K562 (cell line): ENCODE results near the gene PLAC1. TPM values are rescaled to one million over a fixed set of nuclear protein-coding genes. Genes with fewer than 3 reads are reported as not detected.

Source experiments
- ARID2 ChIP-seq: fragments of 450-650 bp; IDR thresholded peaks from 2 replicates; pipeline ENCODE4 v1.6.1; 2017; ENCODE audit warnings: antibody characterized with exemption, mild to moderate bottlenecking
- CSDE1 ChIP-seq, 2 experiments: fragments of 450-650 bp; IDR thresholded peaks; 2 replicates each; pipeline ENCODE4 v1.6.1; 2016; ENCODE audit warnings: mild to moderate bottlenecking in 1 of 2
- EWSR1 ChIP-seq: fragments of 450-650 bp; IDR thresholded peaks from 2 replicates; pipeline ENCODE4 v1.6.1; 2018; ENCODE audit warnings: borderline replicate concordance, mild to moderate bottlenecking, low read depth, moderate library complexity; ENCODE audit not compliant: partially characterized antibody
- ILK ChIP-seq: fragments of 450-650 bp; IDR thresholded peaks from 2 replicates; pipeline ENCODE4 v1.6.1; 2016; ENCODE audit warnings: missing genetic modification characterization, low read depth, mild to moderate bottlenecking, missing compliant biosample characterization, moderate library complexity, borderline replicate concordance
- POU5F1 ChIP-seq: fragments of 150-350 bp; IDR thresholded peaks from 2 replicates; pipeline ENCODE4 v1.6.1; 2014; ENCODE audit warnings: borderline replicate concordance, low read length, low read depth, mild to moderate bottlenecking; ENCODE audit not compliant: partially characterized antibody
- RAD21 ChIP-seq, 2 experiments: fragments of 250-450 bp in 1 of 2; fragments of 450-650 bp in 1 of 2; sonication (Bioruptor Pico) in 1 of 2; formaldehyde crosslinking in 1 of 2; IDR thresholded peaks in 1 of 2; conservative IDR thresholded peaks in 1 of 2; 2 replicates each; pipeline versions ENCODE4 v1.4.0 to v1.8.0; 2020 to 2022; ENCODE audit warnings: mild to moderate bottlenecking in 2 of 2, moderate library complexity in 1 of 2
- SMC3 ChIP-seq: conservative IDR thresholded peaks from 2 replicates; pipeline ENCODE4 v1.6.1; 2011; ENCODE audit warnings: low read depth, low read length, improper control_type of control experiment; ENCODE audit not compliant: insufficient read depth
- TFAM ChIP-seq: fragments of 250-450 bp; sonication (Bioruptor Pico); conservative IDR thresholded peaks from 2 replicates; pipeline ENCODE4 v1.5.0; 2021; ENCODE audit warnings: mild to moderate bottlenecking, moderate library complexity
- ZNF134 ChIP-seq: fragments of 250-450 bp; sonication (Bioruptor Pico); conservative IDR thresholded peaks from 2 replicates; pipeline ENCODE4 v1.4.0; 2020
- ZNF253 ChIP-seq: fragments of 250-450 bp; sonication (Bioruptor Pico); conservative IDR thresholded peaks from 2 replicates; pipeline ENCODE4 v1.6.1; 2021; ENCODE audit warnings: mild to moderate bottlenecking
- ZNF3 ChIP-seq: fragments of 250-450 bp; sonication (Bioruptor Pico); IDR thresholded peaks from 2 replicates; pipeline ENCODE4 v1.5.0; 2021; ENCODE audit warnings: mild to moderate bottlenecking, moderate library complexity
- ZNF785 ChIP-seq: fragments of 250-450 bp; sonication (Bioruptor Pico); IDR thresholded peaks from 2 replicates; pipeline ENCODE4 v1.4.0; 2020; ENCODE audit warnings: mild to moderate bottlenecking
- polyA plus RNA-seq, 8 experiments: library from polyadenylated mRNA; depleted of rRNA in 4 of 8; stranded (reverse) in 5 of 8; unstranded in 3 of 8; fragments of >200 nt; fragmentation: Nextera tagmentation in 2 of 8; fragmentation: Illumina TruSeq in 1 of 8; extraction: Ambion mirVana in 2 of 8; extraction: Trizol in 1 of 8; gene quantifications; 2 replicates each; pipeline versions ENCODE4 v1.2.1 to v1.2.3, GENCODE V29; 2011 to 2014; ENCODE audit warnings: inconsistent platforms in 1 of 8, missing spikeins in 1 of 8
- total RNA-seq, 7 experiments: library from RNA; depleted of rRNA in 6 of 7; stranded (reverse); fragments of >200 nt in 6 of 7; fragmentation: Illumina TruSeq in 2 of 7; extraction: Trizol in 2 of 7; gene quantifications; 2 replicates each; pipeline versions ENCODE4 v1.2.1 to v1.2.3, GENCODE V29; 2011 to 2021; ENCODE audit warnings: low replicate concordance in 1 of 7
- TF ChIP-seq, protein P1 (sequence below), 2 experiments: fragments of 450-650 bp; formaldehyde crosslinking in 1 of 2; IDR thresholded peaks; 2 replicates each; pipeline versions ENCODE4 v1.4.0 to v1.6.1; 2014 to 2020; ENCODE audit warnings: mild to moderate bottlenecking in 2 of 2, borderline replicate concordance in 1 of 2, low read depth in 1 of 2
- TF ChIP-seq, protein P2 (sequence below): sonication (generic); formaldehyde crosslinking; IDR thresholded peaks from 2 replicates; pipeline ENCODE4 v1.8.0; 2022; ENCODE audit warnings: mild to moderate bottlenecking, missing genetic modification reagents

PLAC1 gene
- total and polyA plus RNA-seq, 9 of the 15 experiments (the other 6 are each of a cell fraction or from before 2014, with no cell fraction given) = 0.82 to 9.1 (median 1.7) TPM

DNA sequence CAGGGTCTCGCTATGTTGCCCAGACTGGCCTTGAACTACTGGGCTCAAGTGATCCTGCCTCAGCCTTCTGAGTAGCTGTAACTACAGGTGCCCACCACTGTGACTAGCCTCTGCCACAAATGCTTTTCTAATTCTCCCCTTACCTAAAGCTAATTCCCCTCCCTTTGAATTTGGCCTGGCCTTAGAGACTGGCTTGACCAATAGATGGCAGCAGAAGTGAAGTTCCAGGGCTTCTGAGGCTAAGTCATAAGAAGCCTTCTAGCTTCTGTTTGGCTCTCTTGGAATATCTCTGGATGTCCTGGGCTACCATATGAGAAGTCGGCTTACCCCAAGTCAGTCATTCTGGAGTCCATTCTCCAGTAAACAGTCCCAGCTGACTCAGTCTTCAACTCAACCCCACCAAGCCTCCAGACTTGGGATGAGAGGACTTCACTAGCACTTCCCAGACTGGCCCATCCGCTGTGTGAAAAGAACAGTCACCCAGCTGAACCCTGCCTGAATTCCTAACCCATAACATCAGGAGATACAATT, 137.3 kb downstream of the PLAC1 start (continued):
- TF ChIP-seq, protein P1, sequence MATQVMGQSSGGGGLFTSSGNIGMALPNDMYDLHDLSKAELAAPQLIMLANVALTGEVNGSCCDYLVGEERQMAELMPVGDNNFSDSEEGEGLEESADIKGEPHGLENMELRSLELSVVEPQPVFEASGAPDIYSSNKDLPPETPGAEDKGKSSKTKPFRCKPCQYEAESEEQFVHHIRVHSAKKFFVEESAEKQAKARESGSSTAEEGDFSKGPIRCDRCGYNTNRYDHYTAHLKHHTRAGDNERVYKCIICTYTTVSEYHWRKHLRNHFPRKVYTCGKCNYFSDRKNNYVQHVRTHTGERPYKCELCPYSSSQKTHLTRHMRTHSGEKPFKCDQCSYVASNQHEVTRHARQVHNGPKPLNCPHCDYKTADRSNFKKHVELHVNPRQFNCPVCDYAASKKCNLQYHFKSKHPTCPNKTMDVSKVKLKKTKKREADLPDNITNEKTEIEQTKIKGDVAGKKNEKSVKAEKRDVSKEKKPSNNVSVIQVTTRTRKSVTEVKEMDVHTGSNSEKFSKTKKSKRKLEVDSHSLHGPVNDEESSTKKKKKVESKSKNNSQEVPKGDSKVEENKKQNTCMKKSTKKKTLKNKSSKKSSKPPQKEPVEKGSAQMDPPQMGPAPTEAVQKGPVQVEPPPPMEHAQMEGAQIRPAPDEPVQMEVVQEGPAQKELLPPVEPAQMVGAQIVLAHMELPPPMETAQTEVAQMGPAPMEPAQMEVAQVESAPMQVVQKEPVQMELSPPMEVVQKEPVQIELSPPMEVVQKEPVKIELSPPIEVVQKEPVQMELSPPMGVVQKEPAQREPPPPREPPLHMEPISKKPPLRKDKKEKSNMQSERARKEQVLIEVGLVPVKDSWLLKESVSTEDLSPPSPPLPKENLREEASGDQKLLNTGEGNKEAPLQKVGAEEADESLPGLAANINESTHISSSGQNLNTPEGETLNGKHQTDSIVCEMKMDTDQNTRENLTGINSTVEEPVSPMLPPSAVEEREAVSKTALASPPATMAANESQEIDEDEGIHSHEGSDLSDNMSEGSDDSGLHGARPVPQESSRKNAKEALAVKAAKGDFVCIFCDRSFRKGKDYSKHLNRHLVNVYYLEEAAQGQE (IDR thresholded peaks at IDR 0.05; ENCODE audit: borderline replicate concordance) = peak; percentile 75; the same call in 1 of the 2 replicates
- TF ChIP-seq, protein P1 (CRISPR knock-in tag; IDR thresholded peaks at IDR 0.05; ENCODE audit: low read depth) = no peak
- TF ChIP-seq SMC3 = peak; percentile 44; the same call in 1 of the 2 replicates
- TF ChIP-seq, protein P2, sequence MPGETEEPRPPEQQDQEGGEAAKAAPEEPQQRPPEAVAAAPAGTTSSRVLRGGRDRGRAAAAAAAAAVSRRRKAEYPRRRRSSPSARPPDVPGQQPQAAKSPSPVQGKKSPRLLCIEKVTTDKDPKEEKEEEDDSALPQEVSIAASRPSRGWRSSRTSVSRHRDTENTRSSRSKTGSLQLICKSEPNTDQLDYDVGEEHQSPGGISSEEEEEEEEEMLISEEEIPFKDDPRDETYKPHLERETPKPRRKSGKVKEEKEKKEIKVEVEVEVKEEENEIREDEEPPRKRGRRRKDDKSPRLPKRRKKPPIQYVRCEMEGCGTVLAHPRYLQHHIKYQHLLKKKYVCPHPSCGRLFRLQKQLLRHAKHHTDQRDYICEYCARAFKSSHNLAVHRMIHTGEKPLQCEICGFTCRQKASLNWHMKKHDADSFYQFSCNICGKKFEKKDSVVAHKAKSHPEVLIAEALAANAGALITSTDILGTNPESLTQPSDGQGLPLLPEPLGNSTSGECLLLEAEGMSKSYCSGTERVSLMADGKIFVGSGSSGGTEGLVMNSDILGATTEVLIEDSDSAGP (CRISPR knock-in tag) = no peak
- TF ChIP-seq ILK = no peak
- TF ChIP-seq TFAM (CRISPR knock-in tag) = no peak
- no peak for TF ChIP-seq ZNF785 (CRISPR knock-in tag)
- TF ChIP-seq POU5F1 = no peak
- TF ChIP-seq ZNF3 (CRISPR knock-in tag) = no peak
- TF ChIP-seq CSDE1 (IDR thresholded peaks at IDR 0.05) = no peak
- TF ChIP-seq ZNF253 (CRISPR knock-in tag) = no peak
- peak; percentile 85 to 90 for TF ChIP-seq RAD21 (CRISPR knock-in tag; conservative IDR thresholded peaks at IDR 0.05 in 1 of 2, IDR thresholded peaks at IDR 0.05 in 1 of 2)
- TF ChIP-seq ARID2 = peak; percentile 33; the same call in 1 of the 2 replicates
- TF ChIP-seq EWSR1 = no peak
- TF ChIP-seq ZNF134 (CRISPR knock-in tag) = no peak
